ENCODE data around the gene IGF1R.

Gene IGF1R

DNA sequence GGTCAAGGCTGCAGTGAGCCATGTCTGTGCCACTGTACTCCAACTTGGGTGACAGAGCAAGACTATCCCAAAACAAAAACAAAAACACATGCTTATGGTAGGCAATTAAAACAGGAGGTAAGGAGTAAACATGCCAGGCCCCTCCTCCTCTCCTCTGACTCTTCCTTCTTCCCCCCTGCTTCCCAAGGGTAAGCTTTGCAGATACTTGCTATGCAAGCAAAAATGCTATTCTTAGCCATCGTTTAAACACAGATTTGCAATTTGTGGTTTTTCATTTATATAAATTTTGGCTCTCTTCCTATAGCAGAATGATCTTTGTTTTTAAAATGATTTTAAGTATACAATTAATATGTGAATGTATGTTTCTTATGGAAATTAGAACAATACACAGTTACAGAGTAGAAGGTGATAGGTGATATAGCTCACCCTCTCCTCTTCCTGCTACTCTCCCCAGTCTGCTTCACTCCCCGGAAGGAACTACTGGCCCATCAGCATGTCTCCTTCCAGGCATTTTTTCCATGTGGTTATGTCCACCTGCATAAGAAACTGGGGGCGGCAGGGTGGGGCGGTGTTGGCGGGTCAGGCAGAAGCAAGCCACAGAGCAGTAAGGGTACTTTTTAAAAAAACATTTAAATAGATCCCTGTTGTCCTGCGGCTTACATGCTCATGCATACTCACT, 42.1 kb downstream of the IGF1R start:
- DNase-seq (ENCODE audit: low read depth): no peak
- H3K4me3 ChIP-seq (ENCODE audit: low read depth, low read length): no peak overlapping the region
- TF ChIP-seq CTCF (IDR thresholded peaks at IDR 0.05; ENCODE audit: insufficient read depth, low read depth, low read length, missing control alignments): no peak

GRCh38 chr15:98692213-98692612, 43.9 kb downstream of the IGF1R start:
- no peak overlapping the region for H3K4me3 ChIP-seq (ENCODE audit: low read depth, low read length)
- TF ChIP-seq CTCF (IDR thresholded peaks at IDR 0.05; ENCODE audit: insufficient read depth, low read depth, low read length, missing control alignments): no peak
- DNase-seq (ENCODE audit: low read depth): no peak

DNA sequence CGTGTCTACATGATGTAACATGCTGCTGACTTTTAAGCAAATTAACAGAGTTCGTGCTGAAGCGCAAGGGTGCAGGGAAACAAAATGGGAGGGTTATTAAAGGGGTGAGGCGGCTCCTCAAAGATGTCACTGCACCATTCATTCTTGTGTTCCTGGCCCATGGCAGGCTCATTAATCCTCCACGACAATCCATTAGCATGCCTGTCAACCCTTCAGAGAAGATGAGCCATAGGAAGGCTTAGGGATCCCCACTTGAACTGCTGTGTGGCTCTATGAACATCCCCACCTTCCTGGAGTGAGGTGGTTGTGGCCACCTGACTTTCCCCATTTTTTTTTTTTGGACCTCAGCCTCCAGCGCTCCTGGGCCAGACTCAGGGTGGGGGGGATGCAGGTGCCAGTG, 45.8 kb downstream of the IGF1R start:
- DNase-seq (ENCODE audit: low read depth): no peak
- TF ChIP-seq CTCF (IDR thresholded peaks at IDR 0.05; ENCODE audit: insufficient read depth, low read depth, low read length, missing control alignments): no peak

GRCh38 chr15:98698792-98699191, 50.5 kb downstream of the IGF1R start:
- no peak for DNase-seq (ENCODE audit: low read depth)
- no peak for TF ChIP-seq CTCF (IDR thresholded peaks at IDR 0.05; ENCODE audit: insufficient read depth, low read depth, low read length, missing control alignments)
- no peak overlapping the region for H3K4me3 ChIP-seq (ENCODE audit: low read depth, low read length)

More for the DNA sequence above, 45.8 kb downstream of the IGF1R start:
- H3K4me3 ChIP-seq (ENCODE audit: low read depth, low read length): no peak overlapping the region

GRCh38 chr15:98699591-98700424, 51.5 kb downstream of the IGF1R start:
- TF ChIP-seq CTCF (IDR thresholded peaks at IDR 0.05; ENCODE audit: insufficient read depth, low read depth, low read length, missing control alignments): no peak
- no peak for DNase-seq (ENCODE audit: low read depth)
- no peak overlapping the region for H3K4me3 ChIP-seq (ENCODE audit: low read depth, low read length)

GRCh38 chr15:98700519-98700918, 52.2 kb downstream of the IGF1R start:
- DNase-seq (ENCODE audit: low read depth): no peak
- H3K4me3 ChIP-seq (ENCODE audit: low read depth, low read length): no peak overlapping the region
- TF ChIP-seq CTCF (IDR thresholded peaks at IDR 0.05; ENCODE audit: insufficient read depth, low read depth, low read length, missing control alignments): no peak

All from GM12865 (cell line).